Measurements from ENCODE around the gene PHLPP2.
"Not testable (repeated sequence)": the region's sequence is repeated elsewhere in the genome, so short reads cannot be mapped to it uniquely, and the experiment has no call there.

PHLPP2 gene

DNA sequence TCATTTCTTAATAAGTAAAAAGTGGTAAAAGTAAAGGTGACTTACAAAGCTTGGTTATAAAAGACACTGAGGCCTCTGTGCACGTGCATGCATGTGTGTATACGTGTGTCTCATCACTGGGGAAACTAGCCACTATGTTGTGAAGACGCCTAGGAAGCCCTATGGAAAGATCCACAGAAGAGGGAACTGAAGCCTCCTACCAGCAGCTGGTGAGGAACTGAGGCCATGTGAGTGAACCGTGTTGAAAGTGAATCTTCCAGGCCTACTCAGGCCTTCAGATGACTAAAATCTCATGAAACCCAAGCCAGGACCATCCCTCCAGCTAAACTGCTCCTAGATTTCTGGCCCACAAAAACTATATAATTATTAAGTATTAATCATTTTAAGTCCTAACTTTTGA is 23.7 kb downstream of the PHLPP2 start:
- no peak overlapping the region for H3K4me3 ChIP-seq (ENCODE audit: low read depth, low read length)
- no peak for DNase-seq
- TF ChIP-seq, protein P1, sequence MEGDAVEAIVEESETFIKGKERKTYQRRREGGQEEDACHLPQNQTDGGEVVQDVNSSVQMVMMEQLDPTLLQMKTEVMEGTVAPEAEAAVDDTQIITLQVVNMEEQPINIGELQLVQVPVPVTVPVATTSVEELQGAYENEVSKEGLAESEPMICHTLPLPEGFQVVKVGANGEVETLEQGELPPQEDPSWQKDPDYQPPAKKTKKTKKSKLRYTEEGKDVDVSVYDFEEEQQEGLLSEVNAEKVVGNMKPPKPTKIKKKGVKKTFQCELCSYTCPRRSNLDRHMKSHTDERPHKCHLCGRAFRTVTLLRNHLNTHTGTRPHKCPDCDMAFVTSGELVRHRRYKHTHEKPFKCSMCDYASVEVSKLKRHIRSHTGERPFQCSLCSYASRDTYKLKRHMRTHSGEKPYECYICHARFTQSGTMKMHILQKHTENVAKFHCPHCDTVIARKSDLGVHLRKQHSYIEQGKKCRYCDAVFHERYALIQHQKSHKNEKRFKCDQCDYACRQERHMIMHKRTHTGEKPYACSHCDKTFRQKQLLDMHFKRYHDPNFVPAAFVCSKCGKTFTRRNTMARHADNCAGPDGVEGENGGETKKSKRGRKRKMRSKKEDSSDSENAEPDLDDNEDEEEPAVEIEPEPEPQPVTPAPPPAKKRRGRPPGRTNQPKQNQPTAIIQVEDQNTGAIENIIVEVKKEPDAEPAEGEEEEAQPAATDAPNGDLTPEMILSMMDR (IDR thresholded peaks at IDR 0.05; ENCODE audit: low read depth, low read length) = no peak
- no peaks in the 10 kb centered on the region for H3K27me3 ChIP-seq (ENCODE audit: insufficient read depth, low read depth, severe bottlenecking)
- H3K9me3 ChIP-seq (ENCODE audit: severe bottlenecking) = no peaks in the 10 kb centered on the region
- H3K27ac ChIP-seq = no peak overlapping the region
- H3K36me3 ChIP-seq = peaks cover 26% of the 10 kb centered on the region

DNA sequence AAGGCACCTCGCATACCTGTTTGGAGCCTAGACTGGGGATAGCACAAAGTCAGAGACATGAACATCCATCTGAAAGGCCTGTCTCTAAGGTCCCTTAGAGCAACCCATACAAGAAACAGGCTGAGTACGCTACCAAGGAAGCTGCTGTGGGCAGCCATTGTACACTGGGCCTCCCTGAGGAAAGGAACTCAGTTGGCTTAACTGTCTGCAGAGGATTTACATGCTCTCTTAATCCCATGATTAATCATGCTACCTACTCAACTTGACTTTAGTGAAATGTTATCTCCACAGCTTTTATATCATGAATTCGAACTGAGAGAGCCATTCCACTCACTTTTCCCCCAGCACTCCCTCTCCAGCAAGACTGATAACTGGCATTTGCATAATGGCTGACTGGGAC is 26.0 kb downstream of the PHLPP2 start:
- Histone ChIP-seq H3K4me3 (ENCODE audit: low read depth, low read length) (no peak overlapping the region), H3K27ac (no peak overlapping the region; the same call in none of the 2 replicates), H3K27me3 (ENCODE audit: insufficient read depth, low read depth, severe bottlenecking) (no peaks in the 10 kb centered on the region), H3K9me3 (ENCODE audit: severe bottlenecking) (no peaks in the 10 kb centered on the region), H3K36me3 (peaks cover 26% of the 10 kb centered on the region)
- DNase-seq = peak; percentile 57
- TF ChIP-seq, protein P1 (IDR thresholded peaks at IDR 0.05; ENCODE audit: low read depth, low read length) = no peak

DNA sequence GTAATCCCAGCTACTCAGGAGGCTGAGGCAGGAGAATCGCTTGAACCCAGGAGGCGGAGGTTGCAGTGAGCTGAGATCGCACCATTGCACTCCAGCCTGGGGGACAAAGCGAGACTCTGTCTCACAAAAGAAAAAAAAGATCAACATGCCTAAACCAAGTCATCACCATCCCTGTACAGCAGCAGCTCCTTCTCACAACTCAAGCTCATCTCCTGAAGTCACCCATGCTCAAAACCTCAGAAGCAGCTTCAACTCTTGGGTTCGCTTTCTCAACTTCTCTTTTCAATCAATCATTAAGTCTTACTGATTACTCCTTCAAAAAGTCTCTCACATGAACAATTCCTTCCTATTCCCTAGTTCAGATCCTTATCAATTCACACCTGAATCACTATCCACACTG is 31.3 kb downstream of the PHLPP2 start:
- DNase-seq = no peak

DNA sequence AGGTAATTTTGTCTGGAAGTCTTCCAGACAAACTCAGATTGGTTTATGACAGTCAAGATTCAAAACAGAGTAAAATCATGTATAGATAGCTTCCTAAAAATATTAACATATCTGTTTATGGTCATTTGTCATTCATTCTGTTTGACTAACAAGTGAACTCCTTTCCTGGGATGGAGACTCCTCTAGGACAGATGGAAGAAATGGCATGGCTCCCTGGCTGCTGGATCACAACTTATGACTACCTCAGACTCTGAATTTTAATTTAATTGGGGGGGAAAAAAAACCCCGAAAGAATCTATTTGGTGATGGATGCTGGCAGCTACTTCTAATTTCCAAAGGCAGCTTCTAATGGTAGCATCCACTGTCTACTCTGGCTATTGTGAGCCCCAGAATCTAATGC is 34.6 kb downstream of the PHLPP2 start:
- no peak overlapping the region for H3K27ac ChIP-seq
- TF ChIP-seq, protein P1 (IDR thresholded peaks at IDR 0.05; ENCODE audit: low read depth, low read length) = no peak
- no peaks in the 10 kb centered on the region for H3K27me3 ChIP-seq (ENCODE audit: insufficient read depth, low read depth, severe bottlenecking)
- no peak overlapping the region for H3K4me3 ChIP-seq (ENCODE audit: low read depth, low read length)
- H3K9me3 ChIP-seq (ENCODE audit: severe bottlenecking) = no peaks in the 10 kb centered on the region
- no peak for DNase-seq
- H3K36me3 ChIP-seq = peaks cover 46% of the 10 kb centered on the region

More for the DNA sequence above, 31.3 kb downstream of the PHLPP2 start:
- H3K27me3 ChIP-seq (ENCODE audit: insufficient read depth, low read depth, severe bottlenecking) = no peaks in the 10 kb centered on the region
- no peaks in the 10 kb centered on the region for H3K9me3 ChIP-seq (ENCODE audit: severe bottlenecking)
- no peak overlapping the region for H3K27ac ChIP-seq
- H3K4me3 ChIP-seq (ENCODE audit: low read depth, low read length) = no peak overlapping the region
- H3K36me3 ChIP-seq = peaks cover 25% of the 10 kb centered on the region
- TF ChIP-seq, protein P1 (IDR thresholded peaks at IDR 0.05; ENCODE audit: low read depth, low read length) = no peak

DNA sequence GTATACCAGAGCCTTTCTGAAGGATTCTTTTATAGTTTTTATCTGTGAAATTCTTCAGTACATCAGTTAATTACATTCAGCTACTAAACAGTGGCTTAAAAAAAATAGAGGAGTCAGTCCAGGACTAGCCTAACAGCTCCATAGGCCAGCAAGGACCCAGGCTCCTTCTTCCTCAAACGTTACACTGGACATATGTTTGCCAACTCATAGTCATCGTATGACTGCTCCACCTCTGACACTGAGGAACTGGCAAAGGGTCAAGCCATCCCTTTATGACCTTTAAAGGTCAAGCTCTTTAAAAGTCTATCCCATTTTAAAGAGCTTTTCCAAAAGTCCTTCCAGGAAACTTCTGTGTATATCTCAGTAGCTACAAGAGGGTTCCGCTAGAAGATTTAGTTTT is 36.6 kb downstream of the PHLPP2 start:
- TF ChIP-seq, protein P1 (IDR thresholded peaks at IDR 0.05; ENCODE audit: low read depth, low read length) = no peak
- Histone ChIP-seq H3K27me3 (ENCODE audit: insufficient read depth, low read depth, severe bottlenecking) (no peaks in the 10 kb centered on the region), H3K27ac (no peak overlapping the region), H3K9me3 (ENCODE audit: severe bottlenecking) (no peaks in the 10 kb centered on the region), H3K36me3 (peaks cover 59% of the 10 kb centered on the region), H3K4me3 (ENCODE audit: low read depth, low read length) (no peak overlapping the region)
- DNase-seq = no peak

DNA sequence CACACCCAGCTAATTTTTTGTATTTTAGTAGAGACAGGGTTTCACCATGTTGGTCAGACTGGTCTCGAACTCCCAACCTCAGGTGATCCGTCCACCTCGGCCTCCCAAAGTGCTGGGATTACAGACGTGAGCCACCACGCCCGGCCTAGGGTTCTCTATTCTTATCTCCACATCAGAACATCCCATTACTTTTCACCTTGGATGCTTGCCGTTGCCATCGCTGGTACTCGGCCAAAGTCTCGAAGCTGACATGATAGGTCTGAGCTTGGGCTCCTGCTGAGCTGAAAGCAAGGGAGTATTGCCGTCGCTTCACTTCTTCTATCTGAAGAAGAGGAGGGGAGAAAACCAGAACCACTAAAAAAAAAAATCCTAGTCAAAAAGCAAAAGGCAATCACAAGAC is 40.2 kb downstream of the PHLPP2 start:
- DNase-seq; H3K9me3 ChIP-seq (ENCODE audit: severe bottlenecking); H3K4me3 ChIP-seq (ENCODE audit: low read depth, low read length); H3K27me3 ChIP-seq (ENCODE audit: insufficient read depth, low read depth, severe bottlenecking); H3K27ac ChIP-seq: not testable (repeated sequence)
- H3K36me3 ChIP-seq = peaks cover 49% of the 10 kb centered on the region

All from WERI-Rb-1 (cell line).